DND-41 (cell line): ENCODE measurements around the gene TRIM69.
"Not testable (repeated sequence)": the region's sequence is repeated elsewhere in the genome, so short reads cannot be mapped to it uniquely, and the experiment has no call there.

Experiments
- EZH2 ChIP-seq: IDR thresholded peaks from 3 replicates; pipeline ENCODE4 v1.6.1; 2012; ENCODE audit warnings: borderline replicate concordance, low read depth, mild to moderate bottlenecking, moderate library complexity, low read length, inconsistent platforms; ENCODE audit not compliant: severe bottlenecking
- TF ChIP-seq, protein P1 (sequence below): IDR thresholded peaks from 2 replicates; pipeline ENCODE4 v1.5.1; 2012; ENCODE audit warnings: borderline replicate concordance, low read length, moderate library complexity, mild to moderate bottlenecking; ENCODE audit not compliant: poor library complexity, severe bottlenecking; ENCODE audit errors: extremely low read depth

DNA sequence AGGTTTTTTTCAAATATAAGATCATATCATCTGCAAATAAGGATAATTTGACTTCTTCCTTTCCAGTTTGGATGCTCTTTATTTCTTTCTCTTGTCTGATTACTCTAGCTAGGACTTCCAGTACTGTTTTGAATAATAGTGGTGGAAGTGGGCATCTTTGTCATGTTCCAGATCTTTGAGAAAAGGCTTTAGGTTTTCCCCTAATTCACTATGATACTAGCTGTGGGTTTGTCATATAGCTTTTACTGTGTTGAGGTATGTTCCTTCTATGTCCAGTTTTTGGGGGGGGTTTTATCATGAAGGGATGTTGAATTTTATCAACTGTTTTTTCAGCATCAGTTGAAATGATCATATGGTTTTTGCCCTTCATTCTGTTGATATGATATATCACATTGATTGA lies 35.7 kb upstream of the TRIM69 start:
- TF ChIP-seq EZH2 = not testable (repeated sequence)
- TF ChIP-seq, protein P1, sequence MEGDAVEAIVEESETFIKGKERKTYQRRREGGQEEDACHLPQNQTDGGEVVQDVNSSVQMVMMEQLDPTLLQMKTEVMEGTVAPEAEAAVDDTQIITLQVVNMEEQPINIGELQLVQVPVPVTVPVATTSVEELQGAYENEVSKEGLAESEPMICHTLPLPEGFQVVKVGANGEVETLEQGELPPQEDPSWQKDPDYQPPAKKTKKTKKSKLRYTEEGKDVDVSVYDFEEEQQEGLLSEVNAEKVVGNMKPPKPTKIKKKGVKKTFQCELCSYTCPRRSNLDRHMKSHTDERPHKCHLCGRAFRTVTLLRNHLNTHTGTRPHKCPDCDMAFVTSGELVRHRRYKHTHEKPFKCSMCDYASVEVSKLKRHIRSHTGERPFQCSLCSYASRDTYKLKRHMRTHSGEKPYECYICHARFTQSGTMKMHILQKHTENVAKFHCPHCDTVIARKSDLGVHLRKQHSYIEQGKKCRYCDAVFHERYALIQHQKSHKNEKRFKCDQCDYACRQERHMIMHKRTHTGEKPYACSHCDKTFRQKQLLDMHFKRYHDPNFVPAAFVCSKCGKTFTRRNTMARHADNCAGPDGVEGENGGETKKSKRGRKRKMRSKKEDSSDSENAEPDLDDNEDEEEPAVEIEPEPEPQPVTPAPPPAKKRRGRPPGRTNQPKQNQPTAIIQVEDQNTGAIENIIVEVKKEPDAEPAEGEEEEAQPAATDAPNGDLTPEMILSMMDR = not testable (repeated sequence)
